Keratinocyte (primary cell): ENCODE results near the gene BLOC1S2. TPM values are rescaled to one million over a fixed set of nuclear protein-coding genes. Genes with fewer than 3 reads are reported as not detected.

Source experiments
- DNase-seq: peaks from one replicate; pipeline ENCODE4 v3.0.0-alpha.2; 2011; ENCODE audit warnings: low read depth, missing footprints, low spot score
- FAIRE-seq: peaks from 2 replicates; lab custom pipeline; 2011; peaks lifted over from hg19 to GRCh38; lab: Jason Lieb, UNC
- H2AFZ ChIP-seq: 2 replicates; pipeline ENCODE4 v1.6.0; 2012; ENCODE audit warnings: low read length, control low read depth, inconsistent platforms; ENCODE audit not compliant: control insufficient read depth
- H3K27ac ChIP-seq: 2 replicates; pipeline ENCODE4 v1.5.1; 2011; ENCODE audit warnings: low read length; ENCODE audit not compliant: control insufficient read depth, insufficient read depth
- H3K27me3 ChIP-seq: 3 replicates; pipeline ENCODE4 v1.6.0; 2011; ENCODE audit warnings: low read length; ENCODE audit not compliant: control insufficient read depth, insufficient read depth; ENCODE audit errors: extremely low read depth
- H3K36me3 ChIP-seq, 2 experiments: 2 replicates in 1 of 2; 3 replicates in 1 of 2; pipeline ENCODE4 v1.5.1; 2011; ENCODE audit warnings: low read length in 2 of 2, mild to moderate bottlenecking in 1 of 2; ENCODE audit not compliant: control insufficient read depth in 2 of 2, insufficient read depth in 2 of 2; ENCODE audit errors: extremely low read depth in 1 of 2
- H3K4me1 ChIP-seq: 3 replicates; pipeline ENCODE4 v1.5.1; 2011; ENCODE audit warnings: low read length; ENCODE audit not compliant: control insufficient read depth, insufficient read depth; ENCODE audit errors: extremely low read depth
- H3K4me2 ChIP-seq: 3 replicates; pipeline ENCODE4 v1.6.0; 2011; ENCODE audit warnings: low read depth, low read length; ENCODE audit not compliant: control insufficient read depth, insufficient read depth; ENCODE audit errors: extremely low read depth
- H3K4me3 ChIP-seq, 3 experiments: fragments of 200-600 bp in 1 of 3; sonication (generic) in 1 of 3; 2 replicates in 2 of 3; 3 replicates in 1 of 3; pipeline ENCODE4 v1.5.1; 2011 to 2016; ENCODE audit warnings: low read length in 3 of 3, mild to moderate bottlenecking in 3 of 3, control low read depth in 2 of 3, inconsistent platforms in 1 of 3, low read depth in 1 of 3, mixed read lengths in 1 of 3, mixed run types in 1 of 3, moderate library complexity in 1 of 3; ENCODE audit not compliant: control insufficient read depth in 2 of 3, insufficient read depth in 2 of 3; ENCODE audit errors: extremely low read depth in 1 of 3
- H3K79me2 ChIP-seq: 2 replicates; pipeline ENCODE4 v1.6.0; 2012; ENCODE audit warnings: low read length; ENCODE audit not compliant: control insufficient read depth, insufficient read depth
- H3K9ac ChIP-seq: 3 replicates; pipeline ENCODE4 v1.6.0; 2011; ENCODE audit warnings: low read length; ENCODE audit not compliant: control insufficient read depth, insufficient read depth; ENCODE audit errors: extremely low read depth
- H3K9me1 ChIP-seq: 3 replicates; pipeline ENCODE4 v1.6.0; 2011; ENCODE audit warnings: low read length; ENCODE audit not compliant: control insufficient read depth, insufficient read depth; ENCODE audit errors: extremely low read depth
- H3K9me3 ChIP-seq: 2 replicates; pipeline ENCODE4 v1.5.1; 2012; ENCODE audit warnings: low read depth, low read length; ENCODE audit not compliant: control insufficient read depth
- H4K20me1 ChIP-seq: 3 replicates; pipeline ENCODE4 v1.6.0; 2011; ENCODE audit warnings: low read length; ENCODE audit not compliant: control insufficient read depth, insufficient read depth; ENCODE audit errors: extremely low read depth
- CTCF ChIP-seq, 3 experiments: IDR thresholded peaks in 1 of 3; conservative IDR thresholded peaks in 1 of 3; optimal IDR thresholded peaks in 1 of 3; 2 replicates in 2 of 3; 3 replicates in 1 of 3; pipeline versions ENCODE3 to v1.5.1; 2011; ENCODE audit warnings: low read length in 3 of 3, mild to moderate bottlenecking in 3 of 3, moderate library complexity in 2 of 3, control low read depth in 1 of 3, inconsistent platforms in 1 of 3; ENCODE audit not compliant: insufficient read depth in 2 of 3; ENCODE audit errors: extremely low read depth in 1 of 3
- EZH2 ChIP-seq: IDR thresholded peaks from one replicate; pipeline ENCODE4 v1.6.1; 2012; ENCODE audit warnings: inconsistent platforms, mild to moderate bottlenecking, low read length, moderate library complexity
- dilution Hi-C: fragments of 300-500 bp; cut with MboI; formaldehyde crosslinking; loops from one replicate; pipeline ENCODE4 v1.7.0; 2020; ENCODE audit warnings: low sequenced_read_pairs; ENCODE audit not compliant: extremely low pct_ligation_motif_present
- polyA plus RNA-seq, 5 experiments: library from polyadenylated mRNA; depleted of rRNA in 3 of 5; stranded (reverse) in 3 of 5; stranded (forward) in 1 of 5; unstranded in 1 of 5; fragments of >200 nt; gene quantifications; 1 replicate in 1 of 5; 2 replicates in 3 of 5; 3 replicates in 1 of 5; pipeline versions ENCODE4 v1.2.1 to v1.2.3, GENCODE V29; 2011 to 2012; ENCODE audit warnings: missing spikeins in 2 of 5, low read depth in 1 of 5, low replicate concordance in 1 of 5

Gene BLOC1S2
- polyA plus RNA-seq, 1 donor (not counting 4 experiments of a cell fraction or from before 2014, with no cell fraction given): 74.1 TPM

- no peak overlapping the region for H3K9ac ChIP-seq
- H2AFZ ChIP-seq: no peak overlapping the region
- DNase-seq: no peak
- H3K27ac ChIP-seq: no peak overlapping the region
- dilution Hi-C loops: no loop called here
- no peaks in the 10 kb centered on the region for H3K4me1 ChIP-seq
- H3K9me3 ChIP-seq: no peaks in the 10 kb centered on the region
- H3K4me3 ChIP-seq: no peak overlapping the region
- no peaks in the 10 kb centered on the region for H3K27me3 ChIP-seq
- H3K4me2 ChIP-seq: no peak overlapping the region
- H3K9me1 ChIP-seq: no peaks in the 10 kb centered on the region
- FAIRE-seq: no peak
- H3K36me3 ChIP-seq: no peaks in the 10 kb centered on the region
- no peak for TF ChIP-seq EZH2
- TF ChIP-seq CTCF (optimal IDR thresholded peaks at IDR 0.05 in 1 of 3, IDR thresholded peaks at IDR 0.05 in 1 of 3, conservative IDR thresholded peaks at IDR 0.05 in 1 of 3; ENCODE audit: extremely low read depth in 1 of 3, insufficient read depth in 2 of 3, low read length in 3 of 3): no peak
- H4K20me1 ChIP-seq: no peaks in the 10 kb centered on the region
- no peaks in the 10 kb centered on the region for H3K79me2 ChIP-seq
Measured at GRCh38 chr10:100318207-100318606, 31.7 kb upstream of the BLOC1S2 start.

GRCh38 chr10:100315615-100316014 is 29.1 kb upstream of the BLOC1S2 start:
- Histone ChIP-seq H3K4me1 (no peaks in the 10 kb centered on the region), H2AFZ (no peak overlapping the region), H3K36me3 (no peaks in the 10 kb centered on the region), H3K9ac (no peak overlapping the region), H4K20me1 (no peaks in the 10 kb centered on the region), H3K27me3 (peaks cover 5% of the 10 kb centered on the region), H3K4me3 (no peak overlapping the region), H3K4me2 (no peak overlapping the region), H3K9me1 (no peaks in the 10 kb centered on the region), H3K27ac (no peak overlapping the region), H3K79me2 (no peaks in the 10 kb centered on the region), H3K9me3 (no peaks in the 10 kb centered on the region)
- dilution Hi-C loops: no loop called here
- DNase-seq (no peak), FAIRE-seq (no peak)
- no peak for TF ChIP-seq CTCF (optimal IDR thresholded peaks at IDR 0.05 in 1 of 3, IDR thresholded peaks at IDR 0.05 in 1 of 3, conservative IDR thresholded peaks at IDR 0.05 in 1 of 3; ENCODE audit: extremely low read depth in 1 of 3, insufficient read depth in 2 of 3, low read length in 3 of 3)
- no peak for TF ChIP-seq EZH2
